ENCODE data around the gene CDC42BPA. TPM values are rescaled to one million over a fixed set of nuclear protein-coding genes. Genes with fewer than 3 reads are reported as not detected.
A peak's percentile ranks its signal among the peaks of the same experiment; 100 is the strongest.

The CDC42BPA gene, protein sequence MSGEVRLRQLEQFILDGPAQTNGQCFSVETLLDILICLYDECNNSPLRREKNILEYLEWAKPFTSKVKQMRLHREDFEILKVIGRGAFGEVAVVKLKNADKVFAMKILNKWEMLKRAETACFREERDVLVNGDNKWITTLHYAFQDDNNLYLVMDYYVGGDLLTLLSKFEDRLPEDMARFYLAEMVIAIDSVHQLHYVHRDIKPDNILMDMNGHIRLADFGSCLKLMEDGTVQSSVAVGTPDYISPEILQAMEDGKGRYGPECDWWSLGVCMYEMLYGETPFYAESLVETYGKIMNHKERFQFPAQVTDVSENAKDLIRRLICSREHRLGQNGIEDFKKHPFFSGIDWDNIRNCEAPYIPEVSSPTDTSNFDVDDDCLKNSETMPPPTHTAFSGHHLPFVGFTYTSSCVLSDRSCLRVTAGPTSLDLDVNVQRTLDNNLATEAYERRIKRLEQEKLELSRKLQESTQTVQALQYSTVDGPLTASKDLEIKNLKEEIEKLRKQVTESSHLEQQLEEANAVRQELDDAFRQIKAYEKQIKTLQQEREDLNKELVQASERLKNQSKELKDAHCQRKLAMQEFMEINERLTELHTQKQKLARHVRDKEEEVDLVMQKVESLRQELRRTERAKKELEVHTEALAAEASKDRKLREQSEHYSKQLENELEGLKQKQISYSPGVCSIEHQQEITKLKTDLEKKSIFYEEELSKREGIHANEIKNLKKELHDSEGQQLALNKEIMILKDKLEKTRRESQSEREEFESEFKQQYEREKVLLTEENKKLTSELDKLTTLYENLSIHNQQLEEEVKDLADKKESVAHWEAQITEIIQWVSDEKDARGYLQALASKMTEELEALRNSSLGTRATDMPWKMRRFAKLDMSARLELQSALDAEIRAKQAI (N-terminal part only)
- total RNA-seq = 59.1 to 77.6 TPM (median 61.6 TPM) in 3 replicates
- long read RNA-seq, full-length matches to known transcripts = 6 of 17 reads
- long read RNA-seq, partial matches to known transcripts = 5 of 17 reads
- long read RNA-seq, other reads (novel, unspliced or antisense) = 6 of 17 reads

DNA sequence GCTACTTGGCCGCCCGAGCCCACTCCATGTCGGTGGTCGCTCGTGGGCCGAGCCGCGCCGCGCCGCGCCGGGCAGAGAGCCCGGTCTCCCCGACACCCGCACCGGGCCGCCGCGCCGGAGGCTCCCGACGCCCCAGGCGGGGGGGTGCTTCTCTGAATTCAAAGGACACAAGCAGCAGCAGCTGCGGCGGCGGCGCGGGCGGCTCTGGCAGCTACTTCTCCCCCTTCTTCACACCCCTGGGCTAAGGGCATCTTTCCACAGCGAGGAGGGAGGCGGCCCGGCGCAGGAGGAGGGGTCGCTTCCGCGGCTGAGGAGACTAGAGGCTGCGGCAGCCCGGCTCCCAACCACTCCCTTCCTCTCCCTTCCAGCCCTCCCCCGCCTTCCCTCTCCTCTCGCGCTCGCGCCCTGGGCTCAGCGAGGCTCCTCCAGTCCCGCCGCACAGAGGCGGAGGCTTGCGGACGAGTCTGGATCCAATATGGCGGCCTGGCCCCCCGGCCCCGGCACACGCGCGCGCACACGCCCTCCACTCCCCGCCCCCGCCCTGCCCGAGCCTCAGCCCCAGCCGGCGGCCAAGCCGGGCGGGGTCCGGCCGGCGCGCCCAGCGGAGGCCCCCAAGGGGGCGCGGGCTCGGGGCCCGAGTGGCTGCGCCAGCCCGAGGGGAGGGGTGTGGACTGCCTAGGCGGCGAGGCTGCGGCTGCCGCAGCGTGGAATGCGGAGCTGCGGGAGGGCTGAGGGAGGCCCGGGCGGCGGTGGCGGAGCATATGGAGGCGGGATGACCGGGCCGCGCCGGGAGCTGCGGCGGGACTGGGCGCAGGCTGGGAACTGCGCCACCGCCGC lies at the start of gene CDC42BPA:
TSS of gene CDC42BPA (minus strand) at position 477 of the 837 bp plus-strand sequence. CDS start 1,310 bp downstream, outside the sequence.
- peak within 1 kb of the TSS; percentile 85 for H3K4me3 Mint-ChIP-seq (ENCODE audit: unreplicated experiment)
- H3K4me1 Mint-ChIP-seq (ENCODE audit: low read depth) = peaks cover 19% of the 10 kb centered on the region
- H3K27me3 Mint-ChIP-seq (ENCODE audit: low read depth) = no peaks in the 10 kb centered on the region
- TF ChIP-seq, protein P1, sequence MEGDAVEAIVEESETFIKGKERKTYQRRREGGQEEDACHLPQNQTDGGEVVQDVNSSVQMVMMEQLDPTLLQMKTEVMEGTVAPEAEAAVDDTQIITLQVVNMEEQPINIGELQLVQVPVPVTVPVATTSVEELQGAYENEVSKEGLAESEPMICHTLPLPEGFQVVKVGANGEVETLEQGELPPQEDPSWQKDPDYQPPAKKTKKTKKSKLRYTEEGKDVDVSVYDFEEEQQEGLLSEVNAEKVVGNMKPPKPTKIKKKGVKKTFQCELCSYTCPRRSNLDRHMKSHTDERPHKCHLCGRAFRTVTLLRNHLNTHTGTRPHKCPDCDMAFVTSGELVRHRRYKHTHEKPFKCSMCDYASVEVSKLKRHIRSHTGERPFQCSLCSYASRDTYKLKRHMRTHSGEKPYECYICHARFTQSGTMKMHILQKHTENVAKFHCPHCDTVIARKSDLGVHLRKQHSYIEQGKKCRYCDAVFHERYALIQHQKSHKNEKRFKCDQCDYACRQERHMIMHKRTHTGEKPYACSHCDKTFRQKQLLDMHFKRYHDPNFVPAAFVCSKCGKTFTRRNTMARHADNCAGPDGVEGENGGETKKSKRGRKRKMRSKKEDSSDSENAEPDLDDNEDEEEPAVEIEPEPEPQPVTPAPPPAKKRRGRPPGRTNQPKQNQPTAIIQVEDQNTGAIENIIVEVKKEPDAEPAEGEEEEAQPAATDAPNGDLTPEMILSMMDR (IDR thresholded peaks at IDR 0.05) = no peak
- H3K9me3 Mint-ChIP-seq (ENCODE audit: low read depth) = no peaks in the 10 kb centered on the region
- DNase-seq (ENCODE audit: low spot score) = peak; percentile 95
- no peaks in the 10 kb centered on the region for H3K36me3 Mint-ChIP-seq (ENCODE audit: low read depth)
- H3K27ac Mint-ChIP-seq (ENCODE audit: unreplicated experiment) = peak within 1 kb of the TSS; percentile 93

- Mint-ChIP-seq H3K36me3 (ENCODE audit: low read depth) (no peaks in the 10 kb centered on the region), H3K4me1 (ENCODE audit: low read depth) (peaks cover 30% of the 10 kb centered on the region), H3K9me3 (ENCODE audit: low read depth) (no peaks in the 10 kb centered on the region), H3K27me3 (ENCODE audit: low read depth) (no peaks in the 10 kb centered on the region), H3K4me3 (ENCODE audit: unreplicated experiment) (no peak overlapping the region), H3K27ac (ENCODE audit: unreplicated experiment) (no peak overlapping the region)
- DNase-seq (ENCODE audit: low spot score) = no peak
- TF ChIP-seq, protein P1 (IDR thresholded peaks at IDR 0.05) = no peak
These were observed 49.7 kb upstream of the CDC42BPA start for GRCh38 chr1:227368009-227368408.

- no peak overlapping the region for H3K4me3 Mint-ChIP-seq (ENCODE audit: unreplicated experiment)
- no peaks in the 10 kb centered on the region for H3K9me3 Mint-ChIP-seq (ENCODE audit: low read depth)
- H3K36me3 Mint-ChIP-seq (ENCODE audit: low read depth) = no peaks in the 10 kb centered on the region
- H3K4me1 Mint-ChIP-seq (ENCODE audit: low read depth) = peaks cover 20% of the 10 kb centered on the region
- no peaks in the 10 kb centered on the region for H3K27me3 Mint-ChIP-seq (ENCODE audit: low read depth)
- TF ChIP-seq, protein P1 (IDR thresholded peaks at IDR 0.05) = no peak
- no peak overlapping the region for H3K27ac Mint-ChIP-seq (ENCODE audit: unreplicated experiment)
- no peak for DNase-seq (ENCODE audit: low spot score)
These were observed 47.5 kb upstream of the CDC42BPA start for GRCh38 chr1:227365473-227366431.

GRCh38 chr1:227364657-227365056 lies 46.4 kb upstream of the CDC42BPA start:
- Mint-ChIP-seq H3K36me3 (ENCODE audit: low read depth) (no peaks in the 10 kb centered on the region), H3K4me1 (ENCODE audit: low read depth) (peaks cover 9% of the 10 kb centered on the region)
- DNase-seq (ENCODE audit: low spot score) = no peak

More at GRCh38 chr1:227364657-227365056, 46.4 kb upstream of the CDC42BPA start:
- no peak overlapping the region for H3K4me3 Mint-ChIP-seq (ENCODE audit: unreplicated experiment)
- no peak overlapping the region for H3K27ac Mint-ChIP-seq (ENCODE audit: unreplicated experiment)
- H3K27me3 Mint-ChIP-seq (ENCODE audit: low read depth) = no peaks in the 10 kb centered on the region
- no peaks in the 10 kb centered on the region for H3K9me3 Mint-ChIP-seq (ENCODE audit: low read depth)
- TF ChIP-seq, protein P1 (IDR thresholded peaks at IDR 0.05) = no peak

All from chondrocyte (in vitro differentiated cells).